Articular chondrocyte of knee joint (primary cell): ENCODE data around the gene PSAPL1. TPM values are rescaled to one million over a fixed set of nuclear protein-coding genes. Genes with fewer than 3 reads are reported as not detected.

Experiments
- small RNA-seq: library from RNA; depleted of rRNA; stranded (forward); fragments of <200 nt; gene quantifications from one replicate; pipeline ENCODE3, GENCODE V24; 2012
- total RNA-seq: library from RNA; depleted of rRNA; stranded (reverse); fragments of >200 nt; gene quantifications from 2 replicates; pipeline ENCODE4 v1.2.3, GENCODE V29; 2012

PSAPL1 gene
- total RNA-seq: not detected in 2 replicates

GRCh38 chr4:7434766-7435150 is at the start of gene PSAPL1:
PSAPL1 (minus strand) TSS chr4:7434930; CDS start chr4:7434879, 51 bp downstream.

Small RNA genes lying within 50 kb of the gene (small RNA-seq; reads per million reads assigned to genes)
- not detected for gene MIR4274

Other genes with a start within 250 kb of the PSAPL1 start
- 4.2 and 11.1 TPM in 2 replicates for gene SORCS2, start 242.4 kb downstream of the PSAPL1 start, total RNA-seq